SK-N-SH (cell line): ENCODE data around the gene TMPRSS11E.

ENCODE experiments used
- CTCF ChIP-seq: fragments of 200-600 bp; sonication (generic); IDR thresholded peaks from 2 replicates; pipeline ENCODE4 v1.6.1; 2017; ENCODE audit warnings: antibody characterized with exemption, mild to moderate bottlenecking, moderate library complexity
- ELF1 ChIP-seq: IDR thresholded peaks from 2 replicates; pipeline ENCODE4 v1.4.0; 2012
- FOXM1 ChIP-seq: IDR thresholded peaks from 2 replicates; pipeline ENCODE4 v1.4.0; 2012; ENCODE audit warnings: low read depth, mild to moderate bottlenecking
- JUND ChIP-seq: IDR thresholded peaks from 2 replicates; pipeline ENCODE4 v1.4.0; 2012
- PBX3 ChIP-seq: IDR thresholded peaks from 2 replicates; pipeline ENCODE4; 2012
- POLR2AphosphoS5 ChIP-seq: IDR thresholded peaks from 2 replicates; pipeline ENCODE4 v1.6.1; 2012; ENCODE audit warnings: low read depth, low read length
- RAD21 ChIP-seq: IDR thresholded peaks from 2 replicates; pipeline ENCODE4 v1.6.1; 2012; ENCODE audit warnings: mild to moderate bottlenecking, low read length
- REST ChIP-seq: IDR thresholded peaks from 2 replicates; pipeline ENCODE4 v1.6.1; 2012; ENCODE audit warnings: mild to moderate bottlenecking, low read depth, low read length, moderate library complexity
- RFX5 ChIP-seq: IDR thresholded peaks from 2 replicates; pipeline ENCODE4 v1.6.1; 2012; ENCODE audit warnings: mild to moderate bottlenecking, improper control_type of control experiment, low read length
- SMC3 ChIP-seq: IDR thresholded peaks from 2 replicates; pipeline ENCODE4 v1.6.1; 2012; ENCODE audit warnings: low read depth, low read length, improper control_type of control experiment
- TCF12 ChIP-seq: IDR thresholded peaks from 2 replicates; pipeline ENCODE4 v1.4.0; 2012
- USF1 ChIP-seq: IDR thresholded peaks from 2 replicates; pipeline ENCODE4 v1.4.0; 2012; ENCODE audit warnings: low read depth, borderline replicate concordance

- TF ChIP-seq CTCF (no peak), SMC3 (no peak), FOXM1 (no peak), POLR2AphosphoS5 (no peak), ELF1 (no peak), RAD21 (no peak), USF1 (no peak), JUND (no peak), REST (no peak), PBX3 (no peak), TCF12 (no peak), RFX5 (no peak)
Observed at GRCh38 chr4:68451246-68452211, 4.3 kb downstream of the TMPRSS11E start.
